ENCODE data around the gene TFPI.

DNA sequence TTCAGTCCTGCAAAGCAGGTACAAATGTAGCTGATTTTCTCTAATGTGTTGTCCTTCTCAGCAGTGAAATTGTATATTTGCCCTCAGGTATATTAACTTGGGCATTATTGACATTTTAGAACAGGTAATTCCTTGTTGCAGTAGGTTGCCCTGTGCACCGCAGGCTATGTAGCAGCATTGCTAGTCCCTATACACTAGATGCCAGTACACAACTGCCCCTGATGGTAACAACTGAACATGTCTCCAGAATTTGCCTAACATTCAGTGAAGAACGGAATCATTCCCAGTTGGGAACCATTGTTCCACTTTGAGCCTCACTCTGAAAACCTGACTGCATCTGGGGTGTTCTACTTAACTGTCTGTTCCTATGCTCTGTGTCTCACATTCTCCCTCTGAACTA, 23.1 kb upstream of the TFPI start:
- TF ChIP-seq POLR2A (IDR thresholded peaks at IDR 0.05; ENCODE audit: low read depth, low read length) (no peak), GATA2 (IDR thresholded peaks at IDR 0.05; ENCODE audit: insufficient read depth, insufficient read length, low read depth, low read length) (no peak)
- TF ChIP-seq, protein P1, sequence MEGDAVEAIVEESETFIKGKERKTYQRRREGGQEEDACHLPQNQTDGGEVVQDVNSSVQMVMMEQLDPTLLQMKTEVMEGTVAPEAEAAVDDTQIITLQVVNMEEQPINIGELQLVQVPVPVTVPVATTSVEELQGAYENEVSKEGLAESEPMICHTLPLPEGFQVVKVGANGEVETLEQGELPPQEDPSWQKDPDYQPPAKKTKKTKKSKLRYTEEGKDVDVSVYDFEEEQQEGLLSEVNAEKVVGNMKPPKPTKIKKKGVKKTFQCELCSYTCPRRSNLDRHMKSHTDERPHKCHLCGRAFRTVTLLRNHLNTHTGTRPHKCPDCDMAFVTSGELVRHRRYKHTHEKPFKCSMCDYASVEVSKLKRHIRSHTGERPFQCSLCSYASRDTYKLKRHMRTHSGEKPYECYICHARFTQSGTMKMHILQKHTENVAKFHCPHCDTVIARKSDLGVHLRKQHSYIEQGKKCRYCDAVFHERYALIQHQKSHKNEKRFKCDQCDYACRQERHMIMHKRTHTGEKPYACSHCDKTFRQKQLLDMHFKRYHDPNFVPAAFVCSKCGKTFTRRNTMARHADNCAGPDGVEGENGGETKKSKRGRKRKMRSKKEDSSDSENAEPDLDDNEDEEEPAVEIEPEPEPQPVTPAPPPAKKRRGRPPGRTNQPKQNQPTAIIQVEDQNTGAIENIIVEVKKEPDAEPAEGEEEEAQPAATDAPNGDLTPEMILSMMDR (IDR thresholded peaks at IDR 0.05; ENCODE audit: extremely low read depth in 1 of 2, insufficient read depth in 1 of 2, low read depth in 1 of 2, low read length in 2 of 2): peak in 1 of 2 donors; percentile 23
